Caco-2 (cell line): ENCODE measurements around the gene HCRT. TPM values are rescaled to one million over a fixed set of nuclear protein-coding genes. Genes with fewer than 3 reads are reported as not detected.
"Not testable (repeated sequence)": the region's sequence is repeated elsewhere in the genome, so short reads cannot be mapped to it uniquely, and the experiment has no call there.

Experiments used
- BruUV-seq: library from RNA; stranded (reverse); fragments of 400-500 nt; replicated peaks from 2 replicates; lab custom pipeline; 2021; lab: Mats Ljungman, UMichigan
- CTCF ChIA-PET: fragments of 300-600 bp; sonication (Branson Sonifier 250); formaldehyde crosslinking; loops from one replicate; lab custom pipeline; 2022; ENCODE audit warnings: antibody characterized with exemption; lab: Charles Lee
- POLR2A ChIA-PET: fragments of 300-600 bp; sonication (Branson Sonifier 250); formaldehyde crosslinking; loops from one replicate; lab custom pipeline; 2022; ENCODE audit warnings: antibody characterized with exemption; lab: Charles Lee
- DNase-seq, 2 experiments: peaks; one replicate each; pipeline versions ENCODE4 v3.0.0 to v3.0.0-alpha.2; 2020 to 2022
- H3K27me3 ChIP-seq: replicated peaks from 2 replicates; pipeline ENCODE4 v1.6.0; 2011; ENCODE audit warnings: low read length; ENCODE audit not compliant: control insufficient read depth, insufficient read depth
- H3K36me3 ChIP-seq: 2 replicates; pipeline ENCODE4 v1.5.1; 2011; ENCODE audit warnings: low read length; ENCODE audit not compliant: control insufficient read depth, insufficient read depth
- H3K4me1 ChIP-seq: fragments of 250-450 bp; sonication (Bioruptor Pico); 2 replicates; pipeline ENCODE4 v1.5.1; 2020; ENCODE audit warnings: mild to moderate bottlenecking
- H3K4me3 ChIP-seq: 2 replicates; pipeline ENCODE4 v1.5.1; 2011; ENCODE audit warnings: low read depth, mild to moderate bottlenecking, control low read depth, low read length
- H3K9me3 ChIP-seq: fragments of 250-450 bp; sonication (Bioruptor Pico); 2 replicates; pipeline ENCODE4 v1.5.1; 2020; ENCODE audit warnings: mild to moderate bottlenecking, moderate library complexity
- H3K27ac Mint-ChIP-seq: one replicate; pipeline ENCODE4 v1.8.0; 2022; ENCODE audit warnings: mixed read lengths; ENCODE audit not compliant: unreplicated experiment
- H3K27me3 Mint-ChIP-seq: one replicate; pipeline ENCODE4 v1.8.0; 2022; ENCODE audit warnings: mixed read lengths; ENCODE audit not compliant: insufficient read depth, unreplicated experiment
- H3K36me3 Mint-ChIP-seq: one replicate; pipeline ENCODE4 v1.8.0; 2022; ENCODE audit warnings: mild to moderate bottlenecking, mixed read lengths; ENCODE audit not compliant: insufficient read depth, unreplicated experiment
- H3K4me1 Mint-ChIP-seq: one replicate; pipeline ENCODE4 v1.8.0; 2022; ENCODE audit warnings: low read depth, mixed read lengths; ENCODE audit not compliant: unreplicated experiment
- H3K4me3 Mint-ChIP-seq: one replicate; pipeline ENCODE4 v1.8.0; 2022; ENCODE audit warnings: mild to moderate bottlenecking, moderate library complexity, mixed read lengths; ENCODE audit not compliant: unreplicated experiment
- H3K9me3 Mint-ChIP-seq: one replicate; pipeline ENCODE4 v1.8.0; 2022; ENCODE audit warnings: mixed read lengths; ENCODE audit not compliant: unreplicated experiment
- CTCF ChIP-seq, 2 experiments: fragments of 200-600 bp in 1 of 2; IDR thresholded peaks; 1 replicate in 1 of 2; 2 replicates in 1 of 2; pipeline versions ENCODE4 v1.5.1 to v1.8.0; 2011 to 2022; ENCODE audit warnings: antibody characterized with exemption in 1 of 2, control low read depth in 1 of 2, inconsistent platforms in 1 of 2, low read depth in 1 of 2, low read length in 1 of 2, mild to moderate bottlenecking in 1 of 2, moderate library complexity in 1 of 2; ENCODE audit not compliant: insufficient read depth in 1 of 2, severe bottlenecking in 1 of 2, unreplicated experiment in 1 of 2
- intact Hi-C: fragments of 100-400 bp; cut with micrococcal nuclease; formaldehyde crosslinking; loops from one replicate; pipeline ENCODE4 v1.10.0; 2022; ENCODE audit not compliant: unreplicated experiment
- total RNA-seq: library from RNA; stranded (reverse); gene quantifications from 2 replicates; pipeline ENCODE4 v1.2.3, GENCODE V29; 2022

HCRT gene
- total RNA-seq, 1 experiment from 2014 or later, result not detected

- Mint-ChIP-seq H3K9me3 (no peaks in the 10 kb centered on the region), H3K27ac (no peak overlapping the region), H3K4me1 (peaks cover 24% of the 10 kb centered on the region), H3K27me3 (peaks cover 4% of the 10 kb centered on the region), H3K4me3 (no peak overlapping the region), H3K36me3 (no peaks in the 10 kb centered on the region)
- ChIA-PET POLR2A (no interaction called here), CTCF (interaction anchor here (0.6 to 0.9 kb wide), 2 partner anchors 12 to 32 kb away, joined by 3 read pairs; no protein-coding TSS in a partner anchor)
- Histone ChIP-seq H3K4me1 (peaks cover 7% of the 10 kb centered on the region), H3K9me3 (no peaks in the 10 kb centered on the region), H3K27me3 (no peaks in the 10 kb centered on the region), H3K36me3 (no peaks in the 10 kb centered on the region), H3K4me3 (no peak overlapping the region)
- BruUV-seq, result no TSS peak
- no peak for TF ChIP-seq CTCF (IDR thresholded peaks at IDR 0.05; ENCODE audit: insufficient read depth in 1 of 2, low read depth in 1 of 2, low read length in 1 of 2, severe bottlenecking in 1 of 2, unreplicated experiment in 1 of 2)
- intact Hi-C loops, result no loop called here
- no peak for DNase-seq
Observed at GRCh38 chr17:42189651-42189965, 4.4 kb upstream of the HCRT start.

GRCh38 chr17:42188749-42189650 is 3.7 kb upstream of the HCRT start:
- no peaks in the 10 kb centered on the region for H3K9me3 ChIP-seq
- POLR2A ChIA-PET, result no interaction called here
- no peak overlapping the region for H3K4me3 ChIP-seq
- Mint-ChIP-seq H3K27me3 (peaks cover 4% of the 10 kb centered on the region), H3K36me3 (no peaks in the 10 kb centered on the region), H3K9me3 (no peaks in the 10 kb centered on the region), H3K27ac (no peak overlapping the region), H3K4me1 (peaks cover 18% of the 10 kb centered on the region), H3K4me3 (no peak overlapping the region)
- BruUV-seq, result TSS peak; percentile 28
- CTCF ChIA-PET, result interaction anchor here (0.6 to 0.9 kb wide), 2 partner anchors 13 to 33 kb away, joined by 3 read pairs; no protein-coding TSS in a partner anchor
- H3K36me3 ChIP-seq, result no peaks in the 10 kb centered on the region
- intact Hi-C loops, result no loop called here
- no peaks in the 10 kb centered on the region for H3K27me3 ChIP-seq
- TF ChIP-seq CTCF (IDR thresholded peaks at IDR 0.05; ENCODE audit: insufficient read depth in 1 of 2, low read depth in 1 of 2, low read length in 1 of 2, severe bottlenecking in 1 of 2, unreplicated experiment in 1 of 2), result no peak
- peaks cover 5% of the 10 kb centered on the region for H3K4me1 ChIP-seq
- DNase-seq, result no peak

GRCh38 chr17:42187833-42188232 is 2.6 kb upstream of the HCRT start:
- H3K4me3 ChIP-seq, result no peak overlapping the region
- peaks cover 10% of the 10 kb centered on the region for H3K27me3 Mint-ChIP-seq
- no peak for DNase-seq
- no peak overlapping the region for H3K27ac Mint-ChIP-seq
- no peak overlapping the region for H3K4me3 Mint-ChIP-seq
- TF ChIP-seq CTCF (IDR thresholded peaks at IDR 0.05; ENCODE audit: insufficient read depth in 1 of 2, low read depth in 1 of 2, low read length in 1 of 2, severe bottlenecking in 1 of 2, unreplicated experiment in 1 of 2), result no peak
- no peaks in the 10 kb centered on the region for H3K9me3 Mint-ChIP-seq
- no peaks in the 10 kb centered on the region for H3K36me3 ChIP-seq
- H3K4me1 Mint-ChIP-seq, result peaks cover 19% of the 10 kb centered on the region
- H3K4me1 ChIP-seq, result peaks cover 3% of the 10 kb centered on the region; the same call in 1 of the 2 replicates
- intact Hi-C loops, result no loop called here
- no peaks in the 10 kb centered on the region for H3K36me3 Mint-ChIP-seq
- BruUV-seq, result no TSS peak
- no peaks in the 10 kb centered on the region for H3K27me3 ChIP-seq
- ChIA-PET CTCF (no interaction called here), POLR2A (no interaction called here)
- H3K9me3 ChIP-seq, result no peaks in the 10 kb centered on the region

- H3K4me1 Mint-ChIP-seq, result peaks cover 20% of the 10 kb centered on the region
- H3K9me3 ChIP-seq, intact Hi-C loops, DNase-seq, H3K36me3 ChIP-seq, H3K36me3 Mint-ChIP-seq, H3K27ac Mint-ChIP-seq, H3K9me3 Mint-ChIP-seq, BruUV-seq, H3K27me3 ChIP-seq, H3K4me3 ChIP-seq: not testable (repeated sequence)
- peak overlapping the region; percentile 51 for H3K4me3 Mint-ChIP-seq
- peaks cover 10% of the 10 kb centered on the region for H3K27me3 Mint-ChIP-seq
- H3K4me1 ChIP-seq, result peaks cover 10% of the 10 kb centered on the region
- CTCF ChIA-PET, result interaction anchor here (3.1 kb wide), 1 partner anchor 8 kb away, joined by 15 read pairs; the partner anchor contains the start of gene GHDC
- POLR2A ChIA-PET, result interaction anchor here (0.6 kb wide), 1 partner anchor 276 kb away, joined by 3 read pairs; no protein-coding TSS in a partner anchor
Observed at GRCh38 chr17:42186191-42186590, 939 bp upstream of the HCRT start.
